ENCODE measurements around the gene DDR1.

DDR1 gene

GRCh38 chr6:30889921-30890645 is 5.8 kb downstream of the DDR1 start:
- peaks cover 61% of the 10 kb centered on the region for H3K36me3 ChIP-seq (ENCODE audit: control insufficient read depth, insufficient read depth, low read length)
- no peak overlapping the region for H3K4me3 ChIP-seq (ENCODE audit: extremely low read depth, insufficient read depth, low read length, poor library complexity, severe bottlenecking)
- WGBS, 2 experiments (ENCODE audit: insufficient coverage in 2 of 2), result 96 to 97% methylated on average over 13 to 14 of the region's 14 CpGs
- no peak overlapping the region for H3K27ac ChIP-seq (ENCODE audit: low read depth, low read length, severe bottlenecking)
- peaks cover 26% of the 10 kb centered on the region for H3K4me1 ChIP-seq (ENCODE audit: control insufficient read depth, insufficient read depth, low read length, poor library complexity, severe bottlenecking)
- no peaks in the 10 kb centered on the region for H3K9me3 ChIP-seq (ENCODE audit: control insufficient read depth, low read length)

GRCh38 chr6:30890646-30891449 is 6.5 kb downstream of the DDR1 start:
- Histone ChIP-seq H3K27ac (ENCODE audit: low read depth, low read length, severe bottlenecking) (no peak overlapping the region), H3K4me1 (ENCODE audit: control insufficient read depth, insufficient read depth, low read length, poor library complexity, severe bottlenecking) (peaks cover 21% of the 10 kb centered on the region), H3K36me3 (ENCODE audit: control insufficient read depth, insufficient read depth, low read length) (peaks cover 69% of the 10 kb centered on the region), H3K4me3 (ENCODE audit: extremely low read depth, insufficient read depth, low read length, poor library complexity, severe bottlenecking) (no peak overlapping the region), H3K9me3 (ENCODE audit: control insufficient read depth, low read length) (no peaks in the 10 kb centered on the region)
- WGBS, 2 experiments (ENCODE audit: insufficient coverage in 2 of 2), result 89 to 97% methylated on average over 7 to 11 of the region's 12 CpGs

GRCh38 chr6:30891450-30891723 is 7.1 kb downstream of the DDR1 start:
- Histone ChIP-seq H3K9me3 (ENCODE audit: control insufficient read depth, low read length) (no peaks in the 10 kb centered on the region), H3K4me3 (ENCODE audit: extremely low read depth, insufficient read depth, low read length, poor library complexity, severe bottlenecking) (no peak overlapping the region), H3K36me3 (ENCODE audit: control insufficient read depth, insufficient read depth, low read length) (peaks cover 72% of the 10 kb centered on the region), H3K27ac (ENCODE audit: low read depth, low read length, severe bottlenecking) (no peak overlapping the region), H3K4me1 (ENCODE audit: control insufficient read depth, insufficient read depth, low read length, poor library complexity, severe bottlenecking) (peaks cover 20% of the 10 kb centered on the region)
- WGBS, 2 experiments (ENCODE audit: insufficient coverage in 2 of 2), result 94% methylated on average over 3 of the region's 4 CpGs; no CpG with 5 or more reads in 1 of the 2 experiments

GRCh38 chr6:30891816-30892538 is 7.7 kb downstream of the DDR1 start:
- H3K9me3 ChIP-seq (ENCODE audit: control insufficient read depth, low read length), result no peaks in the 10 kb centered on the region
- peaks cover 78% of the 10 kb centered on the region for H3K36me3 ChIP-seq (ENCODE audit: control insufficient read depth, insufficient read depth, low read length)
- 90 to 92% methylated on average over 18 of the region's 21 CpGs for WGBS, 2 experiments (ENCODE audit: insufficient coverage in 2 of 2)
- no peak overlapping the region for H3K4me3 ChIP-seq (ENCODE audit: extremely low read depth, insufficient read depth, low read length, poor library complexity, severe bottlenecking)
- peaks cover 15% of the 10 kb centered on the region for H3K4me1 ChIP-seq (ENCODE audit: control insufficient read depth, insufficient read depth, low read length, poor library complexity, severe bottlenecking)
- H3K27ac ChIP-seq (ENCODE audit: low read depth, low read length, severe bottlenecking), result no peak overlapping the region

GRCh38 chr6:30893001-30893591 is 8.8 kb downstream of the DDR1 start:
- Histone ChIP-seq H3K9me3 (ENCODE audit: control insufficient read depth, low read length) (no peaks in the 10 kb centered on the region), H3K4me1 (ENCODE audit: control insufficient read depth, insufficient read depth, low read length, poor library complexity, severe bottlenecking) (peaks cover 8% of the 10 kb centered on the region), H3K27ac (ENCODE audit: low read depth, low read length, severe bottlenecking) (no peak overlapping the region), H3K36me3 (ENCODE audit: control insufficient read depth, insufficient read depth, low read length) (peaks cover 83% of the 10 kb centered on the region), H3K4me3 (ENCODE audit: extremely low read depth, insufficient read depth, low read length, poor library complexity, severe bottlenecking) (no peak overlapping the region)
- WGBS, 2 experiments (ENCODE audit: insufficient coverage in 2 of 2), result 90 to 93% methylated on average over 13 to 16 of the region's 16 CpGs

GRCh38 chr6:30893666-30894065 is 9.3 kb downstream of the DDR1 start:
- H3K4me1 ChIP-seq (ENCODE audit: control insufficient read depth, insufficient read depth, low read length, poor library complexity, severe bottlenecking), result peaks cover 2% of the 10 kb centered on the region
- H3K27ac ChIP-seq (ENCODE audit: low read depth, low read length, severe bottlenecking), result no peak overlapping the region
- H3K4me3 ChIP-seq (ENCODE audit: extremely low read depth, insufficient read depth, low read length, poor library complexity, severe bottlenecking), result no peak overlapping the region
- peaks cover 87% of the 10 kb centered on the region for H3K36me3 ChIP-seq (ENCODE audit: control insufficient read depth, insufficient read depth, low read length)
- H3K9me3 ChIP-seq (ENCODE audit: control insufficient read depth, low read length), result no peaks in the 10 kb centered on the region
- 93% methylated on average over 8 of the region's 8 CpGs for WGBS, 2 experiments (ENCODE audit: insufficient coverage in 2 of 2)

GRCh38 chr6:30894381-30894780 is 10.1 kb downstream of the DDR1 start:
- Histone ChIP-seq H3K4me1 (ENCODE audit: control insufficient read depth, insufficient read depth, low read length, poor library complexity, severe bottlenecking) (no peaks in the 10 kb centered on the region), H3K4me3 (ENCODE audit: extremely low read depth, insufficient read depth, low read length, poor library complexity, severe bottlenecking) (no peak overlapping the region), H3K27ac (ENCODE audit: low read depth, low read length, severe bottlenecking) (no peak overlapping the region), H3K9me3 (ENCODE audit: control insufficient read depth, low read length) (no peaks in the 10 kb centered on the region), H3K36me3 (ENCODE audit: control insufficient read depth, insufficient read depth, low read length) (peaks cover 87% of the 10 kb centered on the region)
- WGBS, 2 experiments (ENCODE audit: insufficient coverage in 2 of 2), result 96 to 98% methylated on average over 7 to 12 of the region's 12 CpGs

GRCh38 chr6:30894935-30895334 is 10.6 kb downstream of the DDR1 start:
- H3K9me3 ChIP-seq (ENCODE audit: control insufficient read depth, low read length), result no peaks in the 10 kb centered on the region
- H3K4me3 ChIP-seq (ENCODE audit: extremely low read depth, insufficient read depth, low read length, poor library complexity, severe bottlenecking), result no peak overlapping the region
- no peak overlapping the region for H3K27ac ChIP-seq (ENCODE audit: low read depth, low read length, severe bottlenecking)
- 96 to 100% methylated on average over 3 of the region's 3 CpGs for WGBS, 2 experiments (ENCODE audit: insufficient coverage in 2 of 2)
- H3K36me3 ChIP-seq (ENCODE audit: control insufficient read depth, insufficient read depth, low read length), result peaks cover 86% of the 10 kb centered on the region
- H3K4me1 ChIP-seq (ENCODE audit: control insufficient read depth, insufficient read depth, low read length, poor library complexity, severe bottlenecking), result no peaks in the 10 kb centered on the region

- Histone ChIP-seq H3K4me1 (ENCODE audit: control insufficient read depth, insufficient read depth, low read length, poor library complexity, severe bottlenecking) (no peaks in the 10 kb centered on the region), H3K9me3 (ENCODE audit: control insufficient read depth, low read length) (no peaks in the 10 kb centered on the region), H3K4me3 (ENCODE audit: extremely low read depth, insufficient read depth, low read length, poor library complexity, severe bottlenecking) (no peak overlapping the region), H3K27ac (ENCODE audit: low read depth, low read length, severe bottlenecking) (no peak overlapping the region), H3K36me3 (ENCODE audit: control insufficient read depth, insufficient read depth, low read length) (peaks cover 83% of the 10 kb centered on the region)
- WGBS, 2 experiments (ENCODE audit: insufficient coverage in 2 of 2), result 88 to 89% methylated on average over 7 to 10 of the region's 10 CpGs
Measured at GRCh38 chr6:30895343-30895742, 11.0 kb downstream of the DDR1 start.

- H3K4me1 ChIP-seq (ENCODE audit: control insufficient read depth, insufficient read depth, low read length, poor library complexity, severe bottlenecking), result no peaks in the 10 kb centered on the region
- WGBS, 2 experiments (ENCODE audit: insufficient coverage in 2 of 2), result 88 to 89% methylated on average over 7 to 10 of the region's 13 CpGs
- H3K4me3 ChIP-seq (ENCODE audit: extremely low read depth, insufficient read depth, low read length, poor library complexity, severe bottlenecking), result no peak overlapping the region
- H3K36me3 ChIP-seq (ENCODE audit: control insufficient read depth, insufficient read depth, low read length), result peaks cover 72% of the 10 kb centered on the region
- no peak overlapping the region for H3K27ac ChIP-seq (ENCODE audit: low read depth, low read length, severe bottlenecking)
- no peaks in the 10 kb centered on the region for H3K9me3 ChIP-seq (ENCODE audit: control insufficient read depth, low read length)
Measured at GRCh38 chr6:30896541-30896940, 12.2 kb downstream of the DDR1 start.

All from mesodermal cell (in vitro differentiated cells).